Measurements from ENCODE around the gene RARRES1. TPM values are rescaled to one million over a fixed set of nuclear protein-coding genes. Genes with fewer than 3 reads are reported as not detected.

The RARRES1 gene, protein sequence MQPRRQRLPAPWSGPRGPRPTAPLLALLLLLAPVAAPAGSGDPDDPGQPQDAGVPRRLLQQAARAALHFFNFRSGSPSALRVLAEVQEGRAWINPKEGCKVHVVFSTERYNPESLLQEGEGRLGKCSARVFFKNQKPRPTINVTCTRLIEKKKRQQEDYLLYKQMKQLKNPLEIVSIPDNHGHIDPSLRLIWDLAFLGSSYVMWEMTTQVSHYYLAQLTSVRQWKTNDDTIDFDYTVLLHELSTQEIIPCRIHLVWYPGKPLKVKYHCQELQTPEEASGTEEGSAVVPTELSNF
- 10 to 100 TPM in 1 of 2 donors, 1 to 10 TPM in 1; 3.0 to 18.4 TPM for total RNA-seq

GRCh38 chr3:158731938-158732855 is at the start of gene RARRES1:
TSS of gene RARRES1 (minus strand) at chr3:158732457. CDS start at chr3:158732415, 42 bp downstream.
- 3 to 18% methylated on average over 4 to 88 of the region's 101 CpGs for WGBS, 2 donors
- ATAC-seq (peak; percentile 74), DNase-seq (peak; percentile 56 to 74 (median 65))
- intact Hi-C loops (cut with DNase I) = no loop called here
- H3K27me3 ChIP-seq = no peaks in the 10 kb centered on the region
- TF ChIP-seq CTCF (IDR thresholded peaks at IDR 0.05) (no peak), POLR2A (IDR thresholded peaks at IDR 0.05) (no peak)
- H3K27ac ChIP-seq = peak within 1 kb of the TSS in 3 of 4 donors; percentile 17 to 53 (median 44)
- peaks cover 16% of the 10 kb centered on the region for H3K4me1 ChIP-seq
- H3K36me3 ChIP-seq (replicated peaks in 1 of 2; ENCODE audit: insufficient read depth in 1 of 2, low read depth in 2 of 2) = no peaks in the 10 kb centered on the region
- peak within 1 kb of the TSS; percentile 27 to 48 for H3K4me3 ChIP-seq
- H3K9me3 ChIP-seq = peaks cover 0 to 6% (median 0%) of the 10 kb centered on the region in 3 donors

DNA sequence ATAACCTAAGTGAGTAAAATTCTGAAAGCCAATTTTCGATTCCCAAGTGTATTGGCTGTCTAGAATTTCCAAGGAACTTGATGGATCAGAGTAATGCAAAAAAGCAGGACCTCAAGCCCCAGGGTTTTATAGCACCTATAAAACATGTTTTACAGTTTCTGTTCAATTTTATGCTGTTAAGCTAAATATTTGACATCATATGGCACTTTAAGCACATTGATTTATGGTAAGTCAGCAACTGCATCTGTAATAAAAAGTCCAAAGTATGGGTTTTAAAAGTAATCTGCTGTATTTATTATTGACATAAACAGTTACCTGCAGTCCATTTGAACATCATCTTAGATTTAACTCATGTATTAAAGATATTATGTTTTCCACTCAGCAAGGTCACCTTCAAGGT is 49.6 kb upstream of the RARRES1 start:
- Histone ChIP-seq H3K4me1 (no peaks in the 10 kb centered on the region), H3K9me3 (no peaks in the 10 kb centered on the region), H3K27me3 (no peaks in the 10 kb centered on the region), H3K27ac (no peak overlapping the region), H3K36me3 (replicated peaks in 1 of 2; ENCODE audit: insufficient read depth in 1 of 2, low read depth in 2 of 2) (no peaks in the 10 kb centered on the region), H3K4me3 (no peak overlapping the region)
- DNase-seq (no peak), ATAC-seq (no peak)
- TF ChIP-seq POLR2A (IDR thresholded peaks at IDR 0.05) (no peak), CTCF (IDR thresholded peaks at IDR 0.05) (no peak)
- 47 to 56% methylated on average over 1 of the region's 1 CpG for WGBS, 2 donors
- intact Hi-C loops (cut with DNase I) = loop anchor here (5.0 kb wide), 1 partner anchor 45 kb away; no protein-coding TSS in a partner anchor

DNA sequence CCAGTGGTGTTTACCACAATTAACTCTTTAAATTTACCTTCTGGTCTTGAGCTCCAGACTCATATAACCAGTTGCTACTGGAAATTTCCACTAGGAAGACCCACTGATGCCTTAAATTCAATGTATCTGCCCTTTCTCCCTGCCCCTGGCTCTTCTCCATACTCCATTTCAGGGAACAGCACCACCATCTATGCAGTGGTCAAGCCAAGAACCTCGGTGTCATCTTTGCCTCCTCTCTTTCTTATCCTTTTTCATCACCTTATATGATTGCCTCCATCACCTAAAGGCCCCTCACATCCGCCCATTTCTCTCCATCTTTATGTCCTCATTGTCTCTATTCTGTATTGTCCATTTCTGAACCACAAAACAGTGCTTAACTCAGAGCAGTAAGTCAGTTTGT is 48.9 kb upstream of the RARRES1 start:
- 82 to 100% methylated on average over 2 of the region's 2 CpGs for WGBS, 2 donors
- no peak for TF ChIP-seq POLR2A (IDR thresholded peaks at IDR 0.05)
- no peak for TF ChIP-seq CTCF (IDR thresholded peaks at IDR 0.05)

GRCh38 chr3:158780766-158781165 is 48.5 kb upstream of the RARRES1 start:
- Histone ChIP-seq H3K36me3 (replicated peaks in 1 of 2; ENCODE audit: insufficient read depth in 1 of 2, low read depth in 2 of 2) (no peaks in the 10 kb centered on the region), H3K27ac (no peak overlapping the region), H3K4me3 (no peak overlapping the region), H3K4me1 (no peaks in the 10 kb centered on the region), H3K9me3 (no peaks in the 10 kb centered on the region), H3K27me3 (no peaks in the 10 kb centered on the region)
- ATAC-seq (no peak), DNase-seq (no peak)
- WGBS, 2 donors = 64 to 76% methylated on average over 1 of the region's 1 CpG
- TF ChIP-seq POLR2A (IDR thresholded peaks at IDR 0.05) (no peak), CTCF (IDR thresholded peaks at IDR 0.05) (no peak)
- intact Hi-C loops (cut with DNase I) = loop anchor here (5.0 kb wide), 1 partner anchor 43 kb away; no protein-coding TSS in a partner anchor

More for the DNA sequence above, 48.9 kb upstream of the RARRES1 start:
- H3K4me1 ChIP-seq = no peaks in the 10 kb centered on the region
- no peaks in the 10 kb centered on the region for H3K9me3 ChIP-seq
- H3K27me3 ChIP-seq = no peaks in the 10 kb centered on the region
- intact Hi-C loops (cut with DNase I) = loop anchor here (5.0 kb wide), 1 partner anchor 44 kb away; no protein-coding TSS in a partner anchor
- ATAC-seq (no peak), DNase-seq (no peak)
- H3K36me3 ChIP-seq (replicated peaks in 1 of 2; ENCODE audit: insufficient read depth in 1 of 2, low read depth in 2 of 2) = no peaks in the 10 kb centered on the region
- no peak overlapping the region for H3K27ac ChIP-seq
- H3K4me3 ChIP-seq = no peak overlapping the region
